Measurements from ENCODE around the gene TAS2R60.
"Not testable (repeated sequence)": the region's sequence is repeated elsewhere in the genome, so short reads cannot be mapped to it uniquely, and the experiment has no call there.

The TAS2R60 gene

GRCh38 chr7:143479055-143479766 lies 36.0 kb downstream of the TAS2R60 start:
- Histone ChIP-seq H3K4me1 (ENCODE audit: insufficient read depth, low read length) (no peaks in the 10 kb centered on the region), H3K4me3 (ENCODE audit: low read length) (no peak overlapping the region), H3K9me3 (ENCODE audit: low read length) (no peaks in the 10 kb centered on the region), H3K27me3 (ENCODE audit: insufficient read depth, low read length) (no peaks in the 10 kb centered on the region), H2AFZ (ENCODE audit: low read depth, low read length) (no peak overlapping the region), H3K36me3 (ENCODE audit: insufficient read depth, low read length) (no peaks in the 10 kb centered on the region)

DNA sequence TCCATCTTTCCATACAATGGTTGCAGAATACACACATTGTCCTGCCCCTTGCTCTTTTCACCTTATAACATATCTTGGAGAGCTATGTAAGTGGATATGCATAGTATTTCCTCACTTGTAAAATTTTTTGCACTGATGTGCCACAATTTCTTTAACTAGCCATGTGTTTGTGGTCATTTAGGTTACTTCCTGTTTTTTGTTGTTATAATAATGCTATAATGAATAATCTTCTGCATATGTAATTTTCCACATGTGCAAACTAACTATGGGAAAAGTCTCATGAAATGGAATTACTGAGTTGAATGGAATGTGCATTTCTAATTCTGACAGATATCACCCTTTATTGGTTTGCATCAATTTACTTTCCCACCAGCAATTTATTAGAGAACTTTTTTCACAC lies 37.2 kb downstream of the TAS2R60 start:
- H3K36me3 ChIP-seq (ENCODE audit: insufficient read depth, low read length): no peaks in the 10 kb centered on the region
- no peaks in the 10 kb centered on the region for H3K27me3 ChIP-seq (ENCODE audit: insufficient read depth, low read length)
- H3K4me3 ChIP-seq (ENCODE audit: low read length): no peak overlapping the region
- no peaks in the 10 kb centered on the region for H3K4me1 ChIP-seq (ENCODE audit: insufficient read depth, low read length)
- H3K9me3 ChIP-seq (ENCODE audit: low read length): no peaks in the 10 kb centered on the region
- no peak overlapping the region for H2AFZ ChIP-seq (ENCODE audit: low read depth, low read length)

- H3K9me3 ChIP-seq (ENCODE audit: low read length): no peaks in the 10 kb centered on the region
- no peak overlapping the region for H2AFZ ChIP-seq (ENCODE audit: low read depth, low read length)
- no peaks in the 10 kb centered on the region for H3K4me1 ChIP-seq (ENCODE audit: insufficient read depth, low read length)
- no peaks in the 10 kb centered on the region for H3K27me3 ChIP-seq (ENCODE audit: insufficient read depth, low read length)
- H3K36me3 ChIP-seq (ENCODE audit: insufficient read depth, low read length): no peaks in the 10 kb centered on the region
- H3K4me3 ChIP-seq (ENCODE audit: low read length): no peak overlapping the region
Measured at GRCh38 chr7:143484119-143484518, 40.9 kb downstream of the TAS2R60 start.

- no peaks in the 10 kb centered on the region for H3K27me3 ChIP-seq (ENCODE audit: insufficient read depth, low read length)
- H3K4me1 ChIP-seq (ENCODE audit: insufficient read depth, low read length): no peaks in the 10 kb centered on the region
- no peaks in the 10 kb centered on the region for H3K9me3 ChIP-seq (ENCODE audit: low read length)
- H3K4me3 ChIP-seq (ENCODE audit: low read length): no peak overlapping the region
- H2AFZ ChIP-seq (ENCODE audit: low read depth, low read length): no peak overlapping the region
- no peaks in the 10 kb centered on the region for H3K36me3 ChIP-seq (ENCODE audit: insufficient read depth, low read length)
Measured at GRCh38 chr7:143485094-143485493, 41.8 kb downstream of the TAS2R60 start.

- H2AFZ ChIP-seq (ENCODE audit: low read depth, low read length): no peak overlapping the region
- no peaks in the 10 kb centered on the region for H3K36me3 ChIP-seq (ENCODE audit: insufficient read depth, low read length)
Measured at GRCh38 chr7:143485500-143485899, 42.2 kb downstream of the TAS2R60 start.

DNA sequence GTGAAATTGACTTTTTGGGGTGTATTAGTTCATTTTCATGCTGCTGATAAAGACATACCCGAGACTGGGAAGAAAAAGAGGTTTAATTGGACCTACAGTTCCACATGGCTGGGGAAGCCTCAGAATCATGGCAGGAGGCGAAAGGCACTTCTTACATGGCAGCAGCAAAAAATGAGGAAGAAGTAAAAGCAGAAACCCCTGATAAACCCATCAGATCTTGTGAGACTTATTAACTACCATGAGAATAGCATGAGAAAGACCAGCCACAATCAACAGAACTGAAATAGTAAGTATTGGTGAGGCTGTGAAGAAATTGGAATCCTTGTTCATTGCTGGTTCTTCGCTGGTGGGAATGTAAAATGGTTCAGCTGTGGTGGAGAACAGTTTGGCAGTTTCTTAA lies 43.0 kb downstream of the TAS2R60 start:
- H3K9me3 ChIP-seq (ENCODE audit: low read length); H3K4me3 ChIP-seq (ENCODE audit: low read length); H3K27me3 ChIP-seq (ENCODE audit: insufficient read depth, low read length); H3K4me1 ChIP-seq (ENCODE audit: insufficient read depth, low read length); H3K36me3 ChIP-seq (ENCODE audit: insufficient read depth, low read length); H2AFZ ChIP-seq (ENCODE audit: low read depth, low read length): not testable (repeated sequence)

More at GRCh38 chr7:143485500-143485899, 42.2 kb downstream of the TAS2R60 start:
- Histone ChIP-seq H3K4me1 (ENCODE audit: insufficient read depth, low read length) (no peaks in the 10 kb centered on the region), H3K27me3 (ENCODE audit: insufficient read depth, low read length) (no peaks in the 10 kb centered on the region), H3K4me3 (ENCODE audit: low read length) (no peak overlapping the region), H3K9me3 (ENCODE audit: low read length) (no peaks in the 10 kb centered on the region)

DNA sequence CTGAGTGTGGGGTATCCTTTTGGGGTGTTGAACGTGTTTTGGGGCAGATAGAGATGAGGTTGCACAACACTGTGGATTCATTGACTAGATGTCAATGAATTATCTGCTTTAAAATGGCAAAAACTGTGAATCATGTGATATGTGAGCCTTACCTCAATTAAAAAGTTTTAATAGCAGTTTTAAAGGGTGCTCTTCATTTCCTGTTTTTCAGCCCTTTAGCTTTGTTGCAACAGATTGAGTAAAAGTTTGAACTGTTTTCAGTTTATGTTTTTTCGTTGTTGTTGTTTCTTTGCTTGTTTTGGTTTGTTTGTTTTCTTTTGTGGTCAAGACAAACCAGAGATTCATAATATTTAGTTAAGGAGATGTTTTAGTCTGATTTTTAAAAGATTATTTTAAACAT lies 43.8 kb downstream of the TAS2R60 start:
- no peaks in the 10 kb centered on the region for H3K9me3 ChIP-seq (ENCODE audit: low read length)
- no peak overlapping the region for H3K4me3 ChIP-seq (ENCODE audit: low read length)
- no peaks in the 10 kb centered on the region for H3K36me3 ChIP-seq (ENCODE audit: insufficient read depth, low read length)
- no peak overlapping the region for H2AFZ ChIP-seq (ENCODE audit: low read depth, low read length)
- no peaks in the 10 kb centered on the region for H3K4me1 ChIP-seq (ENCODE audit: insufficient read depth, low read length)
- no peaks in the 10 kb centered on the region for H3K27me3 ChIP-seq (ENCODE audit: insufficient read depth, low read length)

GRCh38 chr7:143487566-143487965 lies 44.3 kb downstream of the TAS2R60 start:
- Histone ChIP-seq H3K36me3 (ENCODE audit: insufficient read depth, low read length) (no peaks in the 10 kb centered on the region), H3K9me3 (ENCODE audit: low read length) (no peaks in the 10 kb centered on the region), H3K4me3 (ENCODE audit: low read length) (no peak overlapping the region), H3K27me3 (ENCODE audit: insufficient read depth, low read length) (no peaks in the 10 kb centered on the region), H2AFZ (ENCODE audit: low read depth, low read length) (no peak overlapping the region), H3K4me1 (ENCODE audit: insufficient read depth, low read length) (no peaks in the 10 kb centered on the region)

- no peaks in the 10 kb centered on the region for H3K9me3 ChIP-seq (ENCODE audit: low read length)
- no peaks in the 10 kb centered on the region for H3K36me3 ChIP-seq (ENCODE audit: insufficient read depth, low read length)
Measured at GRCh38 chr7:143490717-143491306, 47.6 kb downstream of the TAS2R60 start.

DNA sequence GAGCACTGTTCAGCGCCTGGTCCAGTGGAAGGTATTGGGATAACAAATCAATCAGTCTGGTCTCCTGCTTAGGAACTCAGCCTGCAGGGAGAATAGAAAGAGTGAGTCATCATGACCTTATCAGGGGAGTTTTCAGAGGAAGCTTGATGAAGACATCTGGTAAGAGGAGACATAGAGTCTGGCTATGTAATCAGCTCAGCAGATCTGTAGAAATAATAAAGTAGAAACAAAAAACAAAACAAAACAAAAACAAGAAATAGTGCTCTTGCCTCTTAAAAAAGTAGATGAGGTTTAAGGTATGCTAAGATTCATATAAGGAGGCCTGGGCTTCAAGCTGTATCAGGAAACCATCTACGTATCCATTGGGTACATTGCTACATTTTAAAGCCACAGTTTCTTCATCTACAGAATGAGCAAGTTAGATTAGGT lies 48.8 kb downstream of the TAS2R60 start:
- Histone ChIP-seq H3K9me3 (ENCODE audit: low read length) (no peaks in the 10 kb centered on the region), H3K4me3 (ENCODE audit: low read length) (no peak overlapping the region), H3K27me3 (ENCODE audit: insufficient read depth, low read length) (no peaks in the 10 kb centered on the region), H3K36me3 (ENCODE audit: insufficient read depth, low read length) (no peaks in the 10 kb centered on the region), H2AFZ (ENCODE audit: low read depth, low read length) (no peak overlapping the region), H3K4me1 (ENCODE audit: insufficient read depth, low read length) (no peaks in the 10 kb centered on the region)

More at GRCh38 chr7:143490717-143491306, 47.6 kb downstream of the TAS2R60 start:
- no peak overlapping the region for H2AFZ ChIP-seq (ENCODE audit: low read depth, low read length)
- H3K4me3 ChIP-seq (ENCODE audit: low read length): no peak overlapping the region
- no peaks in the 10 kb centered on the region for H3K4me1 ChIP-seq (ENCODE audit: insufficient read depth, low read length)
- no peaks in the 10 kb centered on the region for H3K27me3 ChIP-seq (ENCODE audit: insufficient read depth, low read length)

DNA sequence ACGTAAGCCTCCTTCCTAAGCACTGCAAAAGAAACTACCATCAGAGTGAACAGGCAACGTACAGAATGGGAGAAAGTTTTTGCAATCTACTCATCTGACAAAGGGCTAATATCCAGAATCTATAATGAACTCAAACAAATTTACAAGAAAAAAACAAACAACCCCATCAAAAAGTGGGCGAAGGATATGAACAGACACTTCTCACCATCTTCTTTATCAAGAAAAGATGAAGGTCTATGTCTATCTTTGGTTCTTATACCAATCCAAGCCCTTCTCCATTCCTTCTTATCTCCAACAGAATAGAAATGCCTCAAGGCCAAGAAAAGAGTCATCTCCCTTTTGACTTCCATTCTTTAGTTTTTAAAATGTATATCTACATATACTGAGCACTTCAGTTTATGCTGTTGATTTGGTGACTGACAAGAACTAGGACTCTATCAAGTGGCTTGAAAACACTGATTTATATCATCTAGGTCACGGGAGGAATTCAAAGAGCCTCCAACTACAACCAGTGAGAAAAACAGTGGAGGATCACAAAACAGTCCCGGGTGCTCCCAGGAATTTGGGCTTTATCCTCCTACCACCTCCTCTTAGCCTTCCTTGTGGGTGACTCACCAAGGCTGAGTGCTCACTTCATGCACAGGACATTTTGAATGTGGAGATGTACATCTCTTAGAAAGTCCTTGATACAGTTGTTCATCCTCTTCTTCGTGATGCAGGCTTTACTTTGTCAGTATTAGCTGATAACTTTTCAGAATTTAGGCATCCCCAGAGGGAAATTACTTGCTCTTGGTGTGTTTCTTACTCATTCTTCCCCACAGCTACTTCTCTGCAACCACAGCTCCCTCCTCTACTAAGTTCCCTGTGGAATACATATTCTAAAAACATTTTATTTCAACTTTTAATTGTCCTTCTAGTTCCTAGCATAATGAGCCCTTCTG lies 49.8 kb downstream of the TAS2R60 start:
- H3K27me3 ChIP-seq (ENCODE audit: insufficient read depth, low read length): no peaks in the 10 kb centered on the region
- no peaks in the 10 kb centered on the region for H3K4me1 ChIP-seq (ENCODE audit: insufficient read depth, low read length)
- no peak overlapping the region for H2AFZ ChIP-seq (ENCODE audit: low read depth, low read length)
- H3K9me3 ChIP-seq (ENCODE audit: low read length): no peaks in the 10 kb centered on the region
- no peak overlapping the region for H3K4me3 ChIP-seq (ENCODE audit: low read length)
- no peaks in the 10 kb centered on the region for H3K36me3 ChIP-seq (ENCODE audit: insufficient read depth, low read length)

- Histone ChIP-seq H3K4me3 (ENCODE audit: low read length) (no peak overlapping the region), H3K36me3 (ENCODE audit: insufficient read depth, low read length) (no peaks in the 10 kb centered on the region), H3K9me3 (ENCODE audit: low read length) (no peaks in the 10 kb centered on the region), H3K27me3 (ENCODE audit: insufficient read depth, low read length) (no peaks in the 10 kb centered on the region), H3K4me1 (ENCODE audit: insufficient read depth, low read length) (no peaks in the 10 kb centered on the region), H2AFZ (ENCODE audit: low read depth, low read length) (no peak overlapping the region)
Measured at GRCh38 chr7:143493751-143494150, 50.5 kb downstream of the TAS2R60 start.
